Activated CD4-positive, alpha-beta T cell treated with anti-CD3 and anti-CD28 coated beads, Interleukin-2, amount 10 ng/mL, durations not matched to agents 7 days and 5 days (primary cell): ENCODE results near the gene CFHR1. TPM values are rescaled to one million over a fixed set of nuclear protein-coding genes. Genes with fewer than 3 reads are reported as not detected.
"Not testable (repeated sequence)": the region's sequence is repeated elsewhere in the genome, so short reads cannot be mapped to it uniquely, and the experiment has no call there.

Experiments used
- CTCF ChIA-PET: fragments of 350-600 bp; sonication (Branson Sonifier 250); formaldehyde crosslinking; loops from one replicate; lab custom pipeline; 2021; ENCODE audit warnings: antibody characterized with exemption; lab: Charles Lee
- POLR2A ChIA-PET: fragments of 350-600 bp; sonication (Branson Sonifier 250); formaldehyde crosslinking; loops from one replicate; lab custom pipeline; 2021; ENCODE audit warnings: antibody characterized with exemption; lab: Charles Lee
- DNase-seq: peaks from one replicate; pipeline ENCODE4 v3.0.0-alpha.2; 2020
- H3K27ac Mint-ChIP-seq: one replicate; pipeline ENCODE4 v1.8.0; 2021; ENCODE audit warnings: mild to moderate bottlenecking, moderate library complexity, mixed read lengths
- H3K27me3 Mint-ChIP-seq: one replicate; pipeline ENCODE4 v1.8.0; 2021; ENCODE audit warnings: mixed read lengths
- H3K36me3 Mint-ChIP-seq: one replicate; pipeline ENCODE4 v1.8.0; 2021; ENCODE audit warnings: low read depth, mixed read lengths
- H3K4me1 Mint-ChIP-seq: one replicate; pipeline ENCODE4 v1.8.0; 2021; ENCODE audit warnings: mixed read lengths
- H3K4me3 Mint-ChIP-seq: one replicate; pipeline ENCODE4 v1.8.0; 2021; ENCODE audit warnings: mild to moderate bottlenecking, moderate library complexity, mixed read lengths
- H3K9me3 Mint-ChIP-seq: one replicate; pipeline ENCODE4 v1.8.0; 2021; ENCODE audit warnings: mixed read lengths
- total RNA-seq, 2 experiments: library from RNA; stranded (reverse); gene quantifications; one replicate each; pipeline ENCODE4 v1.2.3, GENCODE V29; 2021

CFHR1 gene
- total RNA-seq, 2 experiments from 2014 or later = not detected

DNA sequence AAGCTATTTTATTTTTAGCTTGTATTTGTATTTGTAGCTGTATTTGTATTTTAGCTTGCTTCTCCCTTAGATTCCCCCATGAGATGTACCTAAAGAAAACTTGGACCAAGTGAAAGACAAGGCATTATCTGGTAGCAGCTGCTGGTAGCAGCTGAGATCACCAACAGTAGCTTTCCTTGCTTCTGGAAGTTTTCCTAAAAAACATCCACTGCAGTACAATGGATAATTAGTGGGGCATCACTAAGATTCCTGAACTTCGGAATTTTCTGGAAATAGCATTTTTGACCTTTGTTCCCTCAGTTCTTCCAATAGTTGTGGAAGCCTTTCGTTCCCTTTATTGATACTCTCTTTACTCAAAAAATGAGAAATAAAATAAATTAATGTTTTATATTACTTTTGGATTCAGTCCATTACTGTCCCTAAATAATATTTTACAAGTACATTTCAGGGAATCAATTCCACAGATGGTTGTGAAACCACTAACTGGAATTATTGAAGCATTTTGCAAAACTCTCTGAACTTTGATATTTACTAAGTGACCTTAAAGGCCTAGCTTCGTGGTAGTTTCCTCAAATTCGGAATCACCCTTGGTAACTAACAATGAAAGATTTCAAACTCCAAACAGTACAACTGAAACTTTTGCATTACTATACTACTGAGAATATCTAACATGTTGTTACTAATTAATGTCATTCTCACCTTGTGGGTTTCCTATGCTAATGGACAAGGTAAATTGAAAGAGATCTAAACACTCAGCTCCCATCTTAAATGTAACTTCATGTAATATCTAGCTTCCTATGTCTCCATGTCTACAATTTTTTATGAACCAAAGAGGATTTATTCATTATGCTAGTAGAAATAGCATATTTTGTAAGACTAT lies 30.3 kb downstream of the CFHR1 start:
- POLR2A ChIA-PET, H3K27ac Mint-ChIP-seq: not testable (repeated sequence)

DNA sequence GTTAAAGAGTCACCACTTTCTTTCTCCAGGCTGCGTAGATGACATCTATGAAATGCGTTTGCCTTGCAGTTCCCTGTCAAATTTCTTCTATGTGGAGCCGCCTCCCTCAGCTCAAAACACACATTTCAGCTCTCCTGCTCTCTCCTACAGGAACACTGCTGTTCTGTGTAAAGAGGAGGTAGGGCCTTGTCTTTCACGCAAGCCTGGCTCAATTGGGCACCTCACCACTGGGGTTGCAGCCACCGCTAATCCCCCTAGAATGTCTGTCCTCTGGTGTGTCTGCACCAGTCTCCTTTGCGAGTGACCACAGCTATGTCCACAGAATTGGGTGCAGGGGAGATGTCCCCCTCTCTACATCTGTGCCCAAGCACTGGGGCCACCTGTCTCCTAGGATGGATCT lies 36.5 kb downstream of the CFHR1 start:
- H3K4me1 Mint-ChIP-seq = no peaks in the 10 kb centered on the region
- no peak for DNase-seq
- H3K9me3 Mint-ChIP-seq = no peaks in the 10 kb centered on the region
- ChIA-PET POLR2A (no interaction called here), CTCF (no interaction called here)
- H3K27ac Mint-ChIP-seq = no peak overlapping the region
- no peaks in the 10 kb centered on the region for H3K27me3 Mint-ChIP-seq
- no peaks in the 10 kb centered on the region for H3K36me3 Mint-ChIP-seq
- H3K4me3 Mint-ChIP-seq = no peak overlapping the region

More for the DNA sequence above, 30.3 kb downstream of the CFHR1 start:
- H3K9me3 Mint-ChIP-seq, DNase-seq, H3K36me3 Mint-ChIP-seq, H3K4me1 Mint-ChIP-seq, H3K27me3 Mint-ChIP-seq, CTCF ChIA-PET, H3K4me3 Mint-ChIP-seq: not testable (repeated sequence)

DNA sequence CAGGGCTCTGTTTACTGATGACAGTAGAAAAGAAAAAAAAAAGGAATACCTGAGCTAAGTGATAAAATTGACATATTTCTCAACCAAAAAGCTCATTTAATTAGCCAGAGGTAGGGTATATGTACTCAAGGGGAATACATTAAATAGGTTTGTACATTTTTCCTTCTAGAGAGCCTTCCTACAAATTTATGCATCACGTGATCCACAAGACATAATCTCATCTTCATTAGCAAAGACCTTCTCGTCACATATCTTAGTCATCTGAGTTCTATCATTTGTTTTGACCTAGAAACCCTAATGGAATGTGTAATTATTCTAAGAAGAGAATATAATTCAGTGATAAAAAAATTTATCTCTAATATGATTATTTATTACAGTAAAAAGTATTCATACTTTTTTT lies 37.7 kb downstream of the CFHR1 start:
- no peaks in the 10 kb centered on the region for H3K4me1 Mint-ChIP-seq
- H3K27me3 Mint-ChIP-seq = no peaks in the 10 kb centered on the region
- no peaks in the 10 kb centered on the region for H3K9me3 Mint-ChIP-seq

DNA sequence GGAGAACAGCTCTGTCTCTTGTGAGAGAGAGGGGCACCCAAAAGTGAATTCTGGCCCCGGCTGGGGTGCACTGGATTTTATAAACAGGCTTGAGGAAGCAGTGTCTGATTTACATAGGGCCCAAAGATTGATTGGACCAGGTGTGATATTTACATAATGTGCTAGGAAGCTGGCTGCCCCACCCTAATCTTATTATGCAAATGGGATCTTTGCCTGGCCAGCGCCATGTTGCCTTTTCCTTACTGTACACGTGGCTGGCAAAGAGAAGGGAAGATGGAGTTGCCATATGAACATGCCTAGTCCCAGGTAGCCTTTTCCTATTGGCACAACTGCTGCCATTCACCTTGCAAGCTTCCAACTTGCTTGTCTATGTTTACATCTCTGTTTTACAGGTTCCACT lies 39.3 kb downstream of the CFHR1 start:
- Mint-ChIP-seq H3K9me3 (no peaks in the 10 kb centered on the region), H3K4me3 (no peak overlapping the region), H3K27me3 (no peaks in the 10 kb centered on the region), H3K4me1 (no peaks in the 10 kb centered on the region), H3K36me3 (no peaks in the 10 kb centered on the region), H3K27ac (no peak overlapping the region)
- ChIA-PET POLR2A (no interaction called here), CTCF (no interaction called here)
- DNase-seq = no peak

More for the DNA sequence above, 37.7 kb downstream of the CFHR1 start:
- Mint-ChIP-seq H3K36me3 (no peaks in the 10 kb centered on the region), H3K27ac (no peak overlapping the region), H3K4me3 (no peak overlapping the region)
- no peak for DNase-seq
- ChIA-PET CTCF (no interaction called here), POLR2A (no interaction called here)

DNA sequence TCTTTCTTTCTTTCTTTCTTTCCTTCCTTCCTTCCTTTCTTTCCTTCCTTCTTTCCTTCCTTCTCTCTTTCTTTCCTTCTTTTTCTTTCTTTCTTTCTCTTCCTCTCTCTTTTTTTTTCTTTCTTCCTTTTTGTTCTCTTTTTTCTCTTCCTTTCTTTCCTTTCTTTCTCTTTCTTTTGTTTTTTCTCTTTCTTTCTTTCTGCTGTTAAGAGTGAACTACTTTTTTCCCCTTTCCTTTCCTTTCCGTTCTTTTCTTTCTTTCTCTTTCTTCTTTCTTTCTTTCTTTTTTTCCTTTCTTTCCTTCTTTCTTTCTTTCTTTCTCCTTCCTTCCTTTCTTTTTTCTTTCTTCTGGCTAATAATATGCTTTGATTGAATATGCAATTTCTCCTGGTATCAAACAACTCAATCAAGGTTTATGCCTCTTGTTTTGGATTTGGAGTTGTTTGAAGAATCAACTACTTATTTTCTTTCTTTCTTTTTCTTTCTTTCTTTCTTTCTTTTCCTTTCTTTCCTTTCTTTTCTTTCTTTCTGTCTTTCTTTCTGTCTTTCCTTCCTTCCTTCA lies 40.9 kb downstream of the CFHR1 start:
- H3K36me3 Mint-ChIP-seq = no peaks in the 10 kb centered on the region
- DNase-seq = no peak
- H3K27ac Mint-ChIP-seq = no peak overlapping the region
- ChIA-PET POLR2A (no interaction called here), CTCF (no interaction called here)
- no peak overlapping the region for H3K4me3 Mint-ChIP-seq
- H3K27me3 Mint-ChIP-seq = no peaks in the 10 kb centered on the region
- H3K9me3 Mint-ChIP-seq = no peaks in the 10 kb centered on the region
- H3K4me1 Mint-ChIP-seq = no peaks in the 10 kb centered on the region

DNA sequence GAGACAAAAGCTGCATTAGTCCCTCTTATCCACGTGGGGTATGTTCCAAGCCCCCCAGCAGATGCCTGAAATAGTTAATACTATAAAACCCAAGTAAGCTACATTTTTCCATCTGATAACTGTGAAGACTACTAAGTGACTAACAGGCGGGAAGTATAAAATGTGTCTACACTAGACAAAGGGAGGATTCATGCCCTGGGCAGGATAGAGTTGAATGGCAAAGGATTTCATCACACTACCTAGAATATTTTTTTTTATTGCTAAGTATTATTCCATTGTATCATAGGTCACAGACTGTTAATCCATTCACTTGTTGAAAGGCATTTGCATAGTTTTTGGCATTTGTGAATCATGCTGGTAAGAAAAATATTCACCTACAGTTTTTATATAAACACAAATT lies 41.9 kb downstream of the CFHR1 start:
- CTCF ChIA-PET = no interaction called here
- H3K27ac Mint-ChIP-seq = no peak overlapping the region
- H3K9me3 Mint-ChIP-seq = no peaks in the 10 kb centered on the region
- no peaks in the 10 kb centered on the region for H3K4me1 Mint-ChIP-seq
- POLR2A ChIA-PET = no interaction called here
- no peak for DNase-seq
- H3K27me3 Mint-ChIP-seq = no peaks in the 10 kb centered on the region
- H3K36me3 Mint-ChIP-seq = no peaks in the 10 kb centered on the region
- H3K4me3 Mint-ChIP-seq = no peak overlapping the region

DNA sequence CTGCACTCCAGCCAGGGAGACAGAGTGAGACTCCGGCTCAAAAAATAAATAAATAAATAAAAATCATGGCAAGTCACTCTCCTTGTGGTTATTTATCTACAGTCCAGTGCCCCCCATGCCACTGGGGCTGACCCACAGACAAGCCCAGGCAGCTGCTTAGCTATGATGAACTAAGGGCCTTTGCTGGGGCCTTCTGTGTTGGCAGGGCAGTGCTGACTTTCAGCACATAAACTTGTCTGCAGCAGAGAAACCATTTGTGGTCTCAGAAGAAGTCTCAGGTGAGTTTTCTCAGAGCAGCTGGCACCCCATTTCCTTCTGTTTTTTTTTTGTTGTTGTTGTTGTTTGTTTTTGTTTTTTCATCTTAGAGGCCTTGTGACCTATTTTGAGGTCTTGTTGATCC lies 47.4 kb downstream of the CFHR1 start:
- no peak for DNase-seq
- Mint-ChIP-seq H3K4me1 (no peaks in the 10 kb centered on the region), H3K9me3 (no peaks in the 10 kb centered on the region), H3K27me3 (no peaks in the 10 kb centered on the region), H3K36me3 (no peaks in the 10 kb centered on the region), H3K4me3 (no peak overlapping the region), H3K27ac (no peak overlapping the region)
- CTCF ChIA-PET = no interaction called here
- POLR2A ChIA-PET = no interaction called here

DNA sequence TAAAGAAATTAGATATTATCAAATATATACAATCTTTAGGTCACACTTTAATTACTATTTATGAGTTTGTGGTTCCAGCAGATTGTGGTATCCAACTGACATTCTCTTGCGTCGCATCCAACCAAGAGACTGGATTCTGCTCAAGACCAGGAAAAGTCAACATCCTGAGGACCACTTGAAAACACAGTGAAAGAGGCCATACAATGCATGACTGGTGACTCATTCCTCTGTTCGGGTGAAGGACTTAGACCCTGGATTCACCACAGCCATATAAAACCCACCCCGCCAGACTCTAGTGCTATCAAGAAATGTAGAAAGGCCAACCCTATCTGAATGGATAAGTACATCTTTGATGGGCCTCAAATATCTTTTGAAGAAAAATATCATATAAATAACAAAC lies 53.9 kb downstream of the CFHR1 start:
- Mint-ChIP-seq H3K27me3 (peaks cover 4% of the 10 kb centered on the region), H3K27ac (no peak overlapping the region), H3K36me3 (no peaks in the 10 kb centered on the region), H3K9me3 (no peaks in the 10 kb centered on the region), H3K4me1 (no peaks in the 10 kb centered on the region), H3K4me3 (no peak overlapping the region)
- DNase-seq = no peak
- ChIA-PET CTCF (no interaction called here), POLR2A (no interaction called here)

DNA sequence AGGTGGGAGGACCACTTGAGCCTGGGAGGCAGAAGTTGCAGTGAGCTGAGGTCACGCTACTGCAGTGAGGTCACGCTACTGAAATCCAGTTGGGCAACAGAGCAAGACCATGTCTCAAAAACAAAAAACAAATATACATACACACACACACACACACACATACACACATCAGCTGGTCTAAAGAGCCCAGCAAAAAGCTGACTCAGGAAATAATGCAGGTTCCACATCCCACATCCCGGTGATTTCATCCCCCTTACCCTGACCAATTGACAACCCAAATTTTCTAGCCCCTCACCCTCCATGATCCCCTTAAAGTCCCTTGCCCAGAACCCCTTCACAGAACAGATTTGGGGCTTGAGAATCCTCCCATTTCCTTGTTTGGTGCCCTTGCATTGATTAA lies 56.4 kb downstream of the CFHR1 start:
- no peaks in the 10 kb centered on the region for H3K36me3 Mint-ChIP-seq
- DNase-seq = no peak
- peaks cover 4% of the 10 kb centered on the region for H3K27me3 Mint-ChIP-seq
- no peaks in the 10 kb centered on the region for H3K9me3 Mint-ChIP-seq
- ChIA-PET CTCF (no interaction called here), POLR2A (no interaction called here)
- H3K4me1 Mint-ChIP-seq = no peaks in the 10 kb centered on the region
- H3K27ac Mint-ChIP-seq = no peak overlapping the region
- no peak overlapping the region for H3K4me3 Mint-ChIP-seq

DNA sequence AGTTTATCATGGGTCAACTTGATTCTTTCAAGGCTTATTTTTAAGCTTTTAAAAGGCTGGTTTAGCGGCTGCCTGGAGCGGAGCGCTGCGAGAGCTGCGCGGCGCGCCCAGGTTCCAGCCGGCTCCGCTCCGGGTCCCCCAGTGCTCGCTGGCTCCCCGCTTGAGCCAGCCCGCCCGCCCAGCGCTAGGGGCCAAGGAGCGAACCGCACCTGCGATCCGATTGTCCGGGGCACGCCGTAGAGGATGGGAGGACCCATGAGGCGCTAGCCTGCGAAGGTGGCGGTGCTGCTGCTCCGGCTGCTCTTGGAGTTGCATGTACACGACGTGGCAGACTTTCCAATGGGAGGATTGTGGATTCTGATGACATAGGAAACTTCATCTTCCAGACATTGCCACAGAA lies 58.4 kb downstream of the CFHR1 start:
- H3K27ac Mint-ChIP-seq = no peak overlapping the region
- ChIA-PET CTCF (no interaction called here), POLR2A (no interaction called here)
- H3K27me3 Mint-ChIP-seq = peaks cover 4% of the 10 kb centered on the region
- no peaks in the 10 kb centered on the region for H3K9me3 Mint-ChIP-seq
- DNase-seq = no peak
- H3K4me3 Mint-ChIP-seq = no peak overlapping the region
- H3K4me1 Mint-ChIP-seq = no peaks in the 10 kb centered on the region
- no peaks in the 10 kb centered on the region for H3K36me3 Mint-ChIP-seq

Other genes with a start within 250 kb of the CFHR1 start
- gene KCNT2, start 211.3 kb upstream of the CFHR1 start, total RNA-seq = not detected
- gene CFH, start 167.7 kb upstream of the CFHR1 start, total RNA-seq = 1 to 10 TPM; 5.3 to 6.2 TPM
- not detected for gene CFHR3, start 44.9 kb upstream of the CFHR1 start, total RNA-seq
- not detected for gene CFHR4, start 68.3 kb downstream of the CFHR1 start, total RNA-seq
- not detected for gene CFHR2, start 124.0 kb downstream of the CFHR1 start, total RNA-seq
- gene CFHR5, start 157.8 kb downstream of the CFHR1 start, total RNA-seq = not detected
- not detected for gene F13B, start 247.5 kb downstream of the CFHR1 start, total RNA-seq